Ovary (tissue), 9 donors: ENCODE results near the gene ADGRD1. TPM values are rescaled to one million over a fixed set of nuclear protein-coding genes. Genes with fewer than 3 reads are reported as not detected.

Source experiments
- DNase-seq, 5 donors: peaks; one replicate each; pipeline ENCODE4 v3.0.0-alpha.2; 2019 to 2020
- H3K27ac ChIP-seq, 2 donors: fragments of 200-600 bp; one replicate each; pipeline versions ENCODE4 v1.5.1 to v1.8.0; 2019 to 2022
- H3K27me3 ChIP-seq: fragments of 200-600 bp; one replicate; pipeline ENCODE4 v1.8.0; 2022
- H3K36me3 ChIP-seq: fragments of 200-600 bp; sonication (generic); one replicate; pipeline ENCODE4 v1.5.1; 2019
- H3K4me1 ChIP-seq: one replicate; pipeline ENCODE4 v1.8.1; 2013; ENCODE audit warnings: mild to moderate bottlenecking, moderate library complexity; ENCODE audit not compliant: insufficient read depth
- H3K4me3 ChIP-seq: fragments of 200-600 bp; sonication (generic); one replicate; pipeline ENCODE4 v1.5.1; 2017
- H3K9me3 ChIP-seq, 2 donors: fragments of 200-600 bp in 1 of 2; sonication (generic) in 1 of 2; one replicate each; pipeline versions ENCODE4 v1.5.1 to v1.8.1; 2013 to 2019; ENCODE audit warnings: mild to moderate bottlenecking in 1 of 2, moderate library complexity in 1 of 2
- EP300 ChIP-seq: sonication (generic); formaldehyde crosslinking; IDR thresholded peaks from one replicate; pipeline ENCODE4 v1.6.1; 2017; ENCODE audit warnings: antibody characterized with exemption
- POLR2A ChIP-seq: fragments of 450-650 bp; IDR thresholded peaks from one replicate; pipeline ENCODE4 v1.6.1; 2017; ENCODE audit warnings: antibody characterized with exemption, mild to moderate bottlenecking, moderate library complexity
- WGBS, 3 donors: extraction: QIAGEN DNeasy Blood & Tissue Kit in 1 of 3; methylation state at CpG; one replicate each; pipeline versions ENCODE4 v1.1.5 to v1.1.7; 2013 to 2017; 5-methylcytosine and 5-hydroxymethylcytosine counted together
- intact Hi-C, 4 donors: fragments of 100-400 bp; cut with DNase I; formaldehyde crosslinking; loops; one replicate each; pipeline versions ENCODE4 v1.11.0 to v1.15.1; 2022 to 2023
- polyA plus RNA-seq, 2 donors: library from polyadenylated mRNA; stranded (reverse); fragments of 200-250 nt in 1 of 2; fragments of 350-450 nt in 1 of 2; fragmentation: Illumina TruSeq in 1 of 2; extraction: RNeasy Lipid Tissue Mini Kit (QIAGEN cat#74804) in 1 of 2; gene quantifications; one replicate each; pipeline ENCODE4 v1.2.3, GENCODE V29; 2013 to 2014
- total RNA-seq, 7 donors: library from RNA; depleted of rRNA in 2 of 7; stranded (reverse); fragments of >200 nt in 2 of 7; fragmentation: NEBNext Ultra II Directional in 3 of 7; extraction: Animal tissue kit (Norgen Biotek cat#: 25700) in 3 of 7; gene quantifications; one replicate each; pipeline versions ENCODE4 v1.1.0 to v1.2.4, GENCODE V29; 2016 to 2023
- TF ChIP-seq, protein P1 (sequence below), 3 donors: fragments of 450-650 bp in 2 of 3; fragments of 200-600 bp in 1 of 3; IDR thresholded peaks; one replicate each; pipeline versions ENCODE4 v1.5.1 to v1.8.0; 2016 to 2022; ENCODE audit warnings: antibody characterized with exemption in 3 of 3, mild to moderate bottlenecking in 1 of 3
- donor health status: DM: no; HTN: no; CAD: no; lungs with moderate emphysema.
- donor health status: DM: no; HTN: no; CAD: no.
- donor health status: Bipolar disorder and iron deficiency.
- donor health status: DM: yes; HTN: yes; CAD: no.
- donor health status: DM: no; HTN: no; CAD: no.
- donor health status: DM: yes; HTN: yes; CAD: no.

Gene ADGRD1
- total and polyA plus RNA-seq, 9 donors: 7.6 to 75.3 (median 25.9) TPM

GRCh38 chr12:131047789-131048610, 94.3 kb downstream of the ADGRD1 start:
- Histone ChIP-seq H3K4me1 (no peaks in the 10 kb centered on the region), H3K4me3 (no peak overlapping the region), H3K27me3 (no peaks in the 10 kb centered on the region), H3K27ac (no peak overlapping the region), H3K36me3 (no peaks in the 10 kb centered on the region), H3K9me3 (no peaks in the 10 kb centered on the region)
- WGBS, 3 donors: 69 to 74% (median 73%) methylated on average over 24 of the region's 24 CpGs
- no peak for TF ChIP-seq POLR2A
- no peak for TF ChIP-seq EP300
- intact Hi-C loops: no loop called here
- peak in 1 of 5 donors; percentile 13 for DNase-seq

- Histone ChIP-seq H3K27me3 (no peaks in the 10 kb centered on the region), H3K36me3 (no peaks in the 10 kb centered on the region), H3K9me3 (no peaks in the 10 kb centered on the region), H3K4me3 (no peak overlapping the region), H3K27ac (no peak overlapping the region), H3K4me1 (no peaks in the 10 kb centered on the region)
- intact Hi-C loops: no loop called here
- TF ChIP-seq, protein P1, sequence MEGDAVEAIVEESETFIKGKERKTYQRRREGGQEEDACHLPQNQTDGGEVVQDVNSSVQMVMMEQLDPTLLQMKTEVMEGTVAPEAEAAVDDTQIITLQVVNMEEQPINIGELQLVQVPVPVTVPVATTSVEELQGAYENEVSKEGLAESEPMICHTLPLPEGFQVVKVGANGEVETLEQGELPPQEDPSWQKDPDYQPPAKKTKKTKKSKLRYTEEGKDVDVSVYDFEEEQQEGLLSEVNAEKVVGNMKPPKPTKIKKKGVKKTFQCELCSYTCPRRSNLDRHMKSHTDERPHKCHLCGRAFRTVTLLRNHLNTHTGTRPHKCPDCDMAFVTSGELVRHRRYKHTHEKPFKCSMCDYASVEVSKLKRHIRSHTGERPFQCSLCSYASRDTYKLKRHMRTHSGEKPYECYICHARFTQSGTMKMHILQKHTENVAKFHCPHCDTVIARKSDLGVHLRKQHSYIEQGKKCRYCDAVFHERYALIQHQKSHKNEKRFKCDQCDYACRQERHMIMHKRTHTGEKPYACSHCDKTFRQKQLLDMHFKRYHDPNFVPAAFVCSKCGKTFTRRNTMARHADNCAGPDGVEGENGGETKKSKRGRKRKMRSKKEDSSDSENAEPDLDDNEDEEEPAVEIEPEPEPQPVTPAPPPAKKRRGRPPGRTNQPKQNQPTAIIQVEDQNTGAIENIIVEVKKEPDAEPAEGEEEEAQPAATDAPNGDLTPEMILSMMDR (IDR thresholded peaks at IDR 0.05): no peak
- TF ChIP-seq POLR2A (no peak), EP300 (no peak)
- WGBS, 3 donors: 71 to 74% (median 73%) methylated on average over 6 of the region's 6 CpGs
- DNase-seq: peak in 1 of 5 donors; percentile 2
These were observed 94.9 kb downstream of the ADGRD1 start for GRCh38 chr12:131048611-131048990.

GRCh38 chr12:131049002-131049401, 95.3 kb downstream of the ADGRD1 start:
- TF ChIP-seq, protein P1 (IDR thresholded peaks at IDR 0.05): no peak
- TF ChIP-seq POLR2A (no peak), EP300 (no peak)
- no peak overlapping the region for H3K4me3 ChIP-seq
- H3K9me3 ChIP-seq: no peaks in the 10 kb centered on the region
- H3K36me3 ChIP-seq: no peaks in the 10 kb centered on the region
- intact Hi-C loops: no loop called here
- H3K27me3 ChIP-seq: no peaks in the 10 kb centered on the region
- no peak overlapping the region for H3K27ac ChIP-seq
- H3K4me1 ChIP-seq: no peaks in the 10 kb centered on the region
- no peak for DNase-seq
- WGBS, 3 donors: 95 to 97% (median 97%) methylated on average over 11 of the region's 11 CpGs

- no peaks in the 10 kb centered on the region for H3K36me3 ChIP-seq
- no peak overlapping the region for H3K4me3 ChIP-seq
- intact Hi-C loops: no loop called here
- TF ChIP-seq EP300: no peak
- TF ChIP-seq POLR2A: no peak
- TF ChIP-seq, protein P1 (IDR thresholded peaks at IDR 0.05): no peak
- no peak for DNase-seq
- no peaks in the 10 kb centered on the region for H3K4me1 ChIP-seq
- no peaks in the 10 kb centered on the region for H3K27me3 ChIP-seq
- WGBS, 3 donors: 70 to 72% (median 71%) methylated on average over 22 of the region's 22 CpGs
- no peak overlapping the region for H3K27ac ChIP-seq
- H3K9me3 ChIP-seq: no peaks in the 10 kb centered on the region
These were observed 96.0 kb downstream of the ADGRD1 start for GRCh38 chr12:131049549-131050339.
